HepG2 (cell line): Measurements from ENCODE around the gene CDC25C. TPM values are rescaled to one million over a fixed set of nuclear protein-coding genes. Genes with fewer than 3 reads are reported as not detected.

ENCODE experiments used
- AGO2 ChIP-seq: fragments of 200-400 bp; formaldehyde crosslinking; optimal IDR thresholded peaks from 2 replicates; pipeline ENCODE3; 2017; ENCODE audit warnings: mild to moderate bottlenecking, low read depth, low read length, moderate library complexity
- AKAP8 ChIP-seq: sonication (generic); formaldehyde crosslinking; IDR thresholded peaks from 2 replicates; pipeline ENCODE4 v1.5.1; 2020; ENCODE audit warnings: mild to moderate bottlenecking, missing genetic modification reagents
- CBX5 ChIP-seq: sonication (generic); formaldehyde crosslinking; IDR thresholded peaks from 2 replicates; pipeline ENCODE4 v1.4.0; 2020; ENCODE audit warnings: missing genetic modification reagents, borderline replicate concordance
- HNRNPLL ChIP-seq: fragments of 200-400 bp; formaldehyde crosslinking; IDR thresholded peaks from 2 replicates; pipeline ENCODE4 v1.6.1; 2017; ENCODE audit warnings: mild to moderate bottlenecking, low read depth, low read length; ENCODE audit not compliant: poor library complexity, severe bottlenecking
- HOXA9 ChIP-seq: sonication (generic); formaldehyde crosslinking; IDR thresholded peaks from 2 replicates; pipeline ENCODE4 v1.8.1; 2022; ENCODE audit warnings: missing genetic modification reagents, mild to moderate bottlenecking, moderate library complexity, borderline replicate concordance
- KMT2A ChIP-seq: sonication (generic); formaldehyde crosslinking; IDR thresholded peaks from 2 replicates; pipeline ENCODE4 v1.4.0; 2020; ENCODE audit warnings: missing genetic modification reagents
- MAZ ChIP-seq, 2 experiments: sonication (generic) in 1 of 2; formaldehyde crosslinking in 1 of 2; IDR thresholded peaks; 2 replicates each; pipeline versions ENCODE4 v1.5.0 to v1.6.1; 2012 to 2020; ENCODE audit warnings: low read depth in 2 of 2, mild to moderate bottlenecking in 2 of 2, borderline replicate concordance in 1 of 2, improper control_type of control experiment in 1 of 2, low read length in 1 of 2, missing genetic modification reagents in 1 of 2, moderate library complexity in 1 of 2
- NR0B2 ChIP-seq: sonication (generic); formaldehyde crosslinking; IDR thresholded peaks from 2 replicates; pipeline ENCODE4 v1.4.0; 2020; ENCODE audit warnings: mild to moderate bottlenecking, missing genetic modification reagents
- PREB ChIP-seq: sonication (generic); formaldehyde crosslinking; IDR thresholded peaks from 2 replicates; pipeline ENCODE4 v1.4.0; 2020; ENCODE audit warnings: missing genetic modification reagents
- RAD21 ChIP-seq: fragments of 450-650 bp; formaldehyde crosslinking; IDR thresholded peaks from 2 replicates; pipeline ENCODE4 v1.5.0; 2020; ENCODE audit warnings: mild to moderate bottlenecking
- RFXANK ChIP-seq: IDR thresholded peaks from 2 replicates; pipeline ENCODE4 v1.6.1; 2016
- RXRA ChIP-seq: sonication (generic); formaldehyde crosslinking; IDR thresholded peaks from 2 replicates; pipeline ENCODE4 v1.5.1; 2020; ENCODE audit warnings: missing genetic modification reagents
- SALL2 ChIP-seq: sonication (generic); formaldehyde crosslinking; IDR thresholded peaks from 2 replicates; pipeline ENCODE4 v1.8.1; 2023; ENCODE audit warnings: mild to moderate bottlenecking, missing genetic modification reagents, inconsistent platforms
- STAG1 ChIP-seq: sonication (generic); formaldehyde crosslinking; IDR thresholded peaks from 2 replicates; pipeline ENCODE4 v1.4.0; 2020; ENCODE audit warnings: missing genetic modification reagents
- ZBTB33 ChIP-seq: sonication (generic); formaldehyde crosslinking; IDR thresholded peaks from 2 replicates; pipeline ENCODE4 v1.4.0; 2020; ENCODE audit warnings: missing genetic modification reagents
- ZBTB38 ChIP-seq: sonication (generic); formaldehyde crosslinking; IDR thresholded peaks from 2 replicates; pipeline ENCODE4 v1.5.1; 2020; ENCODE audit warnings: mild to moderate bottlenecking, missing genetic modification reagents
- ZNF234 ChIP-seq: sonication (generic); formaldehyde crosslinking; conservative IDR thresholded peaks from 2 replicates; pipeline ENCODE4 v1.5.1; 2020; ENCODE audit warnings: mild to moderate bottlenecking, missing genetic modification reagents
- ZNF30 ChIP-seq: sonication (generic); formaldehyde crosslinking; IDR thresholded peaks from 2 replicates; pipeline ENCODE4 v1.5.0; 2020; ENCODE audit warnings: mild to moderate bottlenecking, missing genetic modification reagents
- ZNF468 ChIP-seq: sonication (generic); formaldehyde crosslinking; IDR thresholded peaks from 2 replicates; pipeline ENCODE4 v1.8.0; 2022; ENCODE audit warnings: mild to moderate bottlenecking, moderate library complexity, missing genetic modification reagents
- ZNF564 ChIP-seq: sonication (generic); formaldehyde crosslinking; IDR thresholded peaks from 2 replicates; pipeline ENCODE4 v1.8.1; 2023; ENCODE audit warnings: mild to moderate bottlenecking, missing genetic modification reagents
- polyA plus RNA-seq, 8 experiments: library from polyadenylated mRNA; depleted of rRNA in 3 of 8; stranded (reverse) in 7 of 8; unstranded in 1 of 8; fragments of >200 nt; fragmentation: Illumina TruSeq in 4 of 8; extraction: Trizol in 4 of 8; gene quantifications; 2 replicates each; pipeline versions ENCODE4 v1.2.1 to v1.2.3, GENCODE V29; 2011 to 2016; ENCODE audit warnings: low read depth in 4 of 8, missing spikeins in 1 of 8, mixed read lengths in 1 of 8; ENCODE audit not compliant: insufficient read depth in 1 of 8
- total RNA-seq, 5 experiments: library from RNA; depleted of rRNA; stranded (reverse); fragments of >200 nt; fragmentation: Illumina TruSeq; extraction: Trizol; gene quantifications; 2 replicates each; pipeline ENCODE4 v1.2.3, GENCODE V29; 2016; ENCODE audit warnings: low read depth in 1 of 5
- TF ChIP-seq, protein P1 (sequence below): sonication (generic); formaldehyde crosslinking; IDR thresholded peaks from 2 replicates; pipeline ENCODE4 v1.4.0; 2020; ENCODE audit warnings: missing genetic modification reagents

The CDC25C gene
- total and polyA plus RNA-seq, 2 of the 13 experiments (the other 11 are each of a cell fraction or from before 2014, with no cell fraction given) = 17.7 to 27.6 TPM

GRCh38 chr5:138338411-138339090 lies 6.9 kb upstream of the CDC25C start (continued):
- TF ChIP-seq, protein P1, sequence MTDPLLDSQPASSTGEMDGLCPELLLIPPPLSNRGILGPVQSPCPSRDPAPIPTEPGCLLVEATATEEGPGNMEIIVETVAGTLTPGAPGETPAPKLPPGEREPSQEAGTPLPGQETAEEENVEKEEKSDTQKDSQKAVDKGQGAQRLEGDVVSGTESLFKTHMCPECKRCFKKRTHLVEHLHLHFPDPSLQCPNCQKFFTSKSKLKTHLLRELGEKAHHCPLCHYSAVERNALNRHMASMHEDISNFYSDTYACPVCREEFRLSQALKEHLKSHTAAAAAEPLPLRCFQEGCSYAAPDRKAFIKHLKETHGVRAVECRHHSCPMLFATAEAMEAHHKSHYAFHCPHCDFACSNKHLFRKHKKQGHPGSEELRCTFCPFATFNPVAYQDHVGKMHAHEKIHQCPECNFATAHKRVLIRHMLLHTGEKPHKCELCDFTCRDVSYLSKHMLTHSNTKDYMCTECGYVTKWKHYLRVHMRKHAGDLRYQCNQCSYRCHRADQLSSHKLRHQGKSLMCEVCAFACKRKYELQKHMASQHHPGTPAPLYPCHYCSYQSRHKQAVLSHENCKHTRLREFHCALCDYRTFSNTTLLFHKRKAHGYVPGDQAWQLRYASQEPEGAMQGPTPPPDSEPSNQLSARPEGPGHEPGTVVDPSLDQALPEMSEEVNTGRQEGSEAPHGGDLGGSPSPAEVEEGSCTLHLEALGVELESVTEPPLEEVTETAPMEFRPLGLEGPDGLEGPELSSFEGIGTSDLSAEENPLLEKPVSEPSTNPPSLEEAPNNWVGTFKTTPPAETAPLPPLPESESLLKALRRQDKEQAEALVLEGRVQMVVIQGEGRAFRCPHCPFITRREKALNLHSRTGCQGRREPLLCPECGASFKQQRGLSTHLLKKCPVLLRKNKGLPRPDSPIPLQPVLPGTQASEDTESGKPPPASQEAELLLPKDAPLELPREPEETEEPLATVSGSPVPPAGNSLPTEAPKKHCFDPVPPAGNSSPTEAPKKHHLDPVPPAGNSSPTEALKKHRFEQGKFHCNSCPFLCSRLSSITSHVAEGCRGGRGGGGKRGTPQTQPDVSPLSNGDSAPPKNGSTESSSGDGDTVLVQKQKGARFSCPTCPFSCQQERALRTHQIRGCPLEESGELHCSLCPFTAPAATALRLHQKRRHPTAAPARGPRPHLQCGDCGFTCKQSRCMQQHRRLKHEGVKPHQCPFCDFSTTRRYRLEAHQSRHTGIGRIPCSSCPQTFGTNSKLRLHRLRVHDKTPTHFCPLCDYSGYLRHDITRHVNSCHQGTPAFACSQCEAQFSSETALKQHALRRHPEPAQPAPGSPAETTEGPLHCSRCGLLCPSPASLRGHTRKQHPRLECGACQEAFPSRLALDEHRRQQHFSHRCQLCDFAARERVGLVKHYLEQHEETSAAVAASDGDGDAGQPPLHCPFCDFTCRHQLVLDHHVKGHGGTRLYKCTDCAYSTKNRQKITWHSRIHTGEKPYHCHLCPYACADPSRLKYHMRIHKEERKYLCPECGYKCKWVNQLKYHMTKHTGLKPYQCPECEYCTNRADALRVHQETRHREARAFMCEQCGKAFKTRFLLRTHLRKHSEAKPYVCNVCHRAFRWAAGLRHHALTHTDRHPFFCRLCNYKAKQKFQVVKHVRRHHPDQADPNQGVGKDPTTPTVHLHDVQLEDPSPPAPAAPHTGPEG (CRISPR knock-in tag) = 0 out of 2 replicates have a peak, but pooled peaks have one; percentile 17
- TF ChIP-seq RAD21 (CRISPR knock-in tag) (no peak), AGO2 (peak; percentile 14), CBX5 (CRISPR knock-in tag) (no peak), NR0B2 (CRISPR knock-in tag) (no peak; the same call in 1 of the 2 replicates), AKAP8 (CRISPR knock-in tag) (no peak), ZNF468 (CRISPR knock-in tag) (no peak), KMT2A (CRISPR knock-in tag) (no peak), ZNF234 (CRISPR knock-in tag) (peak; percentile 25; the same call in 1 of the 2 replicates), ZBTB33 (no peak), RFXANK (CRISPR knock-in tag) (no peak), ZBTB38 (CRISPR knock-in tag) (0 out of 2 replicates have a peak, but pooled peaks have one; percentile 5), PREB (no peak), HNRNPLL (peak; percentile 9), ZNF30 (CRISPR knock-in tag) (no peak), ZNF564 (CRISPR knock-in tag) (no peak), STAG1 (peak; percentile 17; the same call in 1 of the 2 replicates), RXRA (CRISPR knock-in tag) (peak; percentile 5; the same call in 1 of the 2 replicates), MAZ (IDR thresholded peaks at IDR 0.05; ENCODE audit: borderline replicate concordance, low read depth, low read length) (no peak), MAZ (CRISPR knock-in tag; IDR thresholded peaks at IDR 0.05; ENCODE audit: low read depth) (no peak), SALL2 (peak; percentile 8; the same call in 1 of the 2 replicates), HOXA9 (CRISPR knock-in tag) (no peak)
